ENCODE results near the gene EFCAB14. TPM values are rescaled to one million over a fixed set of nuclear protein-coding genes. Genes with fewer than 3 reads are reported as not detected.

The EFCAB14 gene
- total and polyA plus RNA-seq, 4 donors = 20.8 to 132 (median 73.4) TPM

DNA sequence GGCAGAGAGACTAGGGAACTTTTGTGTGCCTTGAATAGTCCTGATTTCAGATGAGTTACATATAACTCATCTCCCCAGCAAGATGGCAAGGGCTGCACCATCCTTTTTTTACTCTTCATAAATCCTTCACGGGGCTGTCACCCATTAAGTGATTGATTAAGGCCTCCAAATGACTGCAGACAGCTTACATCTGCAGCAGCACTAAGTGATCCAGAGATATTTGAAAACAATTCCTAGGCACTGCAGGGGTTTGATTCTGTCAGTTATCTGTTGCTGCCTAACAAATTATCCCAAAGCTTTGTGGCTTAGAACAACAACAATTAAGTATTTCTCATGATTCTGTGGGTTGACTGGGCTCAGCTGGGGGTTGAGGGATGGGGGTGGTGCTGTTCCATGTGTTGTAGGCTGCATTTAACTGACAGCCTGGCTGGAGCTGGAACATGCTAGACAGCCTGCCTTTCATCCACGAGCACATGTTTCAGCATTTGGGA lies 27.9 kb downstream of the EFCAB14 start:
- H3K9ac ChIP-seq (ENCODE audit: insufficient read depth in 1 of 2, low read length in 2 of 2) = no peak overlapping the region
- H3K4me1 ChIP-seq (ENCODE audit: control insufficient read depth in 5 of 5, insufficient read depth in 5 of 5, low read length in 5 of 5) = peaks cover 1 to 19% (median 7%) of the 10 kb centered on the region in 5 donors
- H3K9me3 ChIP-seq (ENCODE audit: control insufficient read depth in 4 of 4, insufficient read depth in 3 of 4, low read length in 3 of 4) = no peaks in the 10 kb centered on the region
- peaks cover 21 to 38% (median 28%) of the 10 kb centered on the region in 4 donors for H3K36me3 ChIP-seq (ENCODE audit: control insufficient read depth in 4 of 4, insufficient read depth in 4 of 4, low read length in 4 of 4)
- TF ChIP-seq, protein P1, sequence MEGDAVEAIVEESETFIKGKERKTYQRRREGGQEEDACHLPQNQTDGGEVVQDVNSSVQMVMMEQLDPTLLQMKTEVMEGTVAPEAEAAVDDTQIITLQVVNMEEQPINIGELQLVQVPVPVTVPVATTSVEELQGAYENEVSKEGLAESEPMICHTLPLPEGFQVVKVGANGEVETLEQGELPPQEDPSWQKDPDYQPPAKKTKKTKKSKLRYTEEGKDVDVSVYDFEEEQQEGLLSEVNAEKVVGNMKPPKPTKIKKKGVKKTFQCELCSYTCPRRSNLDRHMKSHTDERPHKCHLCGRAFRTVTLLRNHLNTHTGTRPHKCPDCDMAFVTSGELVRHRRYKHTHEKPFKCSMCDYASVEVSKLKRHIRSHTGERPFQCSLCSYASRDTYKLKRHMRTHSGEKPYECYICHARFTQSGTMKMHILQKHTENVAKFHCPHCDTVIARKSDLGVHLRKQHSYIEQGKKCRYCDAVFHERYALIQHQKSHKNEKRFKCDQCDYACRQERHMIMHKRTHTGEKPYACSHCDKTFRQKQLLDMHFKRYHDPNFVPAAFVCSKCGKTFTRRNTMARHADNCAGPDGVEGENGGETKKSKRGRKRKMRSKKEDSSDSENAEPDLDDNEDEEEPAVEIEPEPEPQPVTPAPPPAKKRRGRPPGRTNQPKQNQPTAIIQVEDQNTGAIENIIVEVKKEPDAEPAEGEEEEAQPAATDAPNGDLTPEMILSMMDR (IDR thresholded peaks at IDR 0.05; ENCODE audit: control extremely low read depth, extremely low read depth) = no peak
- no peak overlapping the region for H3K4me3 ChIP-seq
- WGBS, 2 donors = 84 to 86% methylated on average over 2 of the region's 2 CpGs
- no peaks in the 10 kb centered on the region for H3K27me3 ChIP-seq (ENCODE audit: control insufficient read depth in 3 of 3, insufficient read depth in 3 of 3, low read length in 2 of 3)
- DNase-seq (no peak), ATAC-seq (ENCODE audit: insufficient read depth, low FRiP score) (no peak)
- no peak overlapping the region for H3K27ac ChIP-seq (ENCODE audit: low read depth in 1 of 2, low read length in 1 of 2)

DNA sequence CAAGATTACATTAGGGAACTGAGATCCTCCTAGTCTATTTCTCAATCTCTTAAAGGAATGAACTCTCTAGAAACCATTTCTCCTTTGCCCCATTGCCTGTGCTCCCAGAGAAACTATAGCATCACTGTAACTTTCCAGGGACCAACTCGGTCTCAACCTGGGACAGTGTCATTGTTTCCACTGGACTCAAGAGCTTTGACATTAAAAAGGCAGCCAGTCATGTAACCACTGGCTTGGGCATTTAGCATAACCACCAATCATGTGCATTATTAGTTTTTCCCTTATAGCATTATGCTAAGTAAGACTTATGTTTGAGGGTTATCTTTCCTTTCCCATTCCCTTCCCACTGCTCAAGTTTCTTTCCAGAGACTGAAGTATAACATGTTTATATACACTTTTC lies 29.0 kb downstream of the EFCAB14 start:
- DNase-seq (no peak), ATAC-seq (ENCODE audit: insufficient read depth, low FRiP score) (no peak)
- Histone ChIP-seq H3K27ac (ENCODE audit: low read depth in 1 of 2, low read length in 1 of 2) (no peak overlapping the region), H3K36me3 (ENCODE audit: control insufficient read depth in 4 of 4, insufficient read depth in 4 of 4, low read length in 4 of 4) (peaks cover 13 to 30% (median 25%) of the 10 kb centered on the region in 4 donors), H3K4me1 (ENCODE audit: control insufficient read depth in 5 of 5, insufficient read depth in 5 of 5, low read length in 5 of 5) (peaks cover 1 to 19% (median 7%) of the 10 kb centered on the region in 5 donors), H3K9ac (ENCODE audit: insufficient read depth in 1 of 2, low read length in 2 of 2) (no peak overlapping the region), H3K9me3 (ENCODE audit: control insufficient read depth in 4 of 4, insufficient read depth in 3 of 4, low read length in 3 of 4) (no peaks in the 10 kb centered on the region), H3K4me3 (no peak overlapping the region), H3K27me3 (ENCODE audit: control insufficient read depth in 3 of 3, insufficient read depth in 3 of 3, low read length in 2 of 3) (no peaks in the 10 kb centered on the region)
- 82 to 96% methylated on average over 1 of the region's 1 CpG for WGBS, 2 donors
- TF ChIP-seq, protein P1 (IDR thresholded peaks at IDR 0.05; ENCODE audit: control extremely low read depth, extremely low read depth) = no peak

DNA sequence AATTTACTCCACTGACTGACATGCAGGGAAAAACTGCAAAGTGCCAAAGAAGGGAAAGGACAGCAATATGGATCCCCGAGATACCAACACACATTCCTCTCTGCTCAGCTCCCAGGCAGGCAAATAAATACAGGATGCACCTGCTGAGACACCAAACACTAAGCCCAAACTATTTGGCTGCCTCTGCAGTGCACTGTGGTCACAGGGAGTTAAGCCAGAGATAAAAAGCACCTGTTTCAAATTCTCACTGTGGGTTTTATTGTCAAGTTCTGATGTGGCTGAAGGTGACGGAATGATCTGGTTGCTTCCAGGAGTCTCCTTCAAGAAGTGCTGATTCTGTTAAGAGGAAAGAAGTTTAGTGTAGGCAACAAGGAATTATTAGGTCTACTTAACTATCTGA lies 29.6 kb downstream of the EFCAB14 start:
- 64 to 81% methylated on average over 2 of the region's 2 CpGs for WGBS, 2 donors

More for the DNA sequence above, 29.6 kb downstream of the EFCAB14 start:
- no peaks in the 10 kb centered on the region for H3K9me3 ChIP-seq (ENCODE audit: control insufficient read depth in 4 of 4, insufficient read depth in 3 of 4, low read length in 3 of 4)
- no peak overlapping the region for H3K27ac ChIP-seq (ENCODE audit: low read depth in 1 of 2, low read length in 1 of 2)
- no peak overlapping the region for H3K4me3 ChIP-seq
- no peak for ATAC-seq (ENCODE audit: insufficient read depth, low FRiP score)
- peaks cover 1 to 19% (median 7%) of the 10 kb centered on the region in 5 donors for H3K4me1 ChIP-seq (ENCODE audit: control insufficient read depth in 5 of 5, insufficient read depth in 5 of 5, low read length in 5 of 5)
- H3K9ac ChIP-seq (ENCODE audit: insufficient read depth in 1 of 2, low read length in 2 of 2) = no peak overlapping the region
- DNase-seq = no peak
- H3K36me3 ChIP-seq (ENCODE audit: control insufficient read depth in 4 of 4, insufficient read depth in 4 of 4, low read length in 4 of 4) = peaks cover 18 to 34% (median 29%) of the 10 kb centered on the region in 4 donors
- H3K27me3 ChIP-seq (ENCODE audit: control insufficient read depth in 3 of 3, insufficient read depth in 3 of 3, low read length in 2 of 3) = no peaks in the 10 kb centered on the region
- TF ChIP-seq, protein P1 (IDR thresholded peaks at IDR 0.05; ENCODE audit: control extremely low read depth, extremely low read depth) = no peak
